GM23338 (cell line): ENCODE measurements around the gene NLRP7. TPM values are rescaled to one million over a fixed set of nuclear protein-coding genes. Genes with fewer than 3 reads are reported as not detected.

Experiments
- ATAC-seq: fragments of 200-7000 bp; cut with Tn5 transposase; 3 replicates; pipeline ENCODE4 v1.9.1; 2020
- DNase-seq: peaks from one replicate; pipeline ENCODE4 v3.0.0-alpha.2; 2015; ENCODE audit warnings: low spot score
- H2AFZ ChIP-seq: fragments of 200-600 bp; sonication (generic); 2 replicates; pipeline ENCODE4 v1.8.0; 2016; ENCODE audit warnings: antibody characterized with exemption, mild to moderate bottlenecking, moderate library complexity
- H3F3A ChIP-seq: fragments of 200-600 bp; sonication (generic); replicated peaks from 2 replicates; pipeline ENCODE4 v1.8.0; 2017; ENCODE audit warnings: antibody characterized with exemption, mixed run types, low read depth
- H3K27ac ChIP-seq: fragments of 200-600 bp; sonication (generic); 2 replicates; pipeline ENCODE4 v1.6.1; 2016; ENCODE audit warnings: low read depth
- H3K27me3 ChIP-seq: fragments of 200-600 bp; sonication (generic); 2 replicates; pipeline ENCODE4 v1.8.0; 2016; ENCODE audit warnings: mild to moderate bottlenecking, mixed run types, moderate library complexity; ENCODE audit not compliant: insufficient read depth
- H3K36me3 ChIP-seq: fragments of 200-600 bp; sonication (generic); 2 replicates; pipeline ENCODE4 v1.8.0; 2016; ENCODE audit warnings: mild to moderate bottlenecking; ENCODE audit not compliant: insufficient read depth
- H3K4me1 ChIP-seq: fragments of 200-600 bp; sonication (generic); 2 replicates; pipeline ENCODE4 v1.8.0; 2016; ENCODE audit warnings: mild to moderate bottlenecking, moderate library complexity; ENCODE audit not compliant: insufficient read depth
- H3K4me2 ChIP-seq: fragments of 200-600 bp; sonication (generic); 2 replicates; pipeline ENCODE4 v1.7.1; 2017; ENCODE audit warnings: mixed run types
- H3K4me3 ChIP-seq: fragments of 200-600 bp; sonication (generic); 2 replicates; pipeline ENCODE4 v1.6.1; 2016; ENCODE audit warnings: mixed run types
- H3K79me2 ChIP-seq: fragments of 200-600 bp; sonication (generic); replicated peaks from 2 replicates; pipeline ENCODE4 v1.8.0; 2017; ENCODE audit warnings: mild to moderate bottlenecking; ENCODE audit not compliant: insufficient read depth
- H3K9me2 ChIP-seq: fragments of 200-600 bp; sonication (generic); 2 replicates; pipeline ENCODE4 v1.8.0; 2017; ENCODE audit not compliant: insufficient read depth
- H4K20me1 ChIP-seq: fragments of 200-600 bp; sonication (generic); replicated peaks from 2 replicates; pipeline ENCODE4 v1.8.0; 2017; ENCODE audit warnings: mild to moderate bottlenecking; ENCODE audit not compliant: insufficient read depth
- H3K27ac Mint-ChIP-seq: 2 replicates; pipeline ENCODE4 v1.8.0; 2020; ENCODE audit warnings: inconsistent platforms, mild to moderate bottlenecking, moderate library complexity, mixed read lengths
- H3K27me3 Mint-ChIP-seq: 3 replicates; pipeline ENCODE4 v1.8.0; 2022; ENCODE audit warnings: low read depth, mild to moderate bottlenecking, moderate library complexity, mixed read lengths, inconsistent platforms; ENCODE audit not compliant: insufficient read depth, poor library complexity
- H3K36me3 Mint-ChIP-seq: 3 replicates; pipeline ENCODE4 v1.8.0; 2021; ENCODE audit warnings: low read depth, mild to moderate bottlenecking, inconsistent platforms, moderate library complexity, mixed read lengths
- H3K4me1 Mint-ChIP-seq: 3 replicates; pipeline ENCODE4 v1.8.0; 2020; ENCODE audit warnings: mild to moderate bottlenecking, inconsistent platforms, mixed read lengths
- H3K4me3 Mint-ChIP-seq: 3 replicates; pipeline ENCODE4 v1.8.0; 2021; ENCODE audit warnings: moderate library complexity, mild to moderate bottlenecking, inconsistent platforms, mixed read lengths
- H3K9me3 Mint-ChIP-seq: 3 replicates; pipeline ENCODE4 v1.8.0; 2020; ENCODE audit warnings: moderate library complexity, mild to moderate bottlenecking, inconsistent platforms, mixed read lengths
- CREB1 ChIP-seq: fragments of 250-450 bp; sonication (Bioruptor Pico); IDR thresholded peaks from 2 replicates; pipeline ENCODE4 v1.5.0; 2020; ENCODE audit warnings: low read depth, mild to moderate bottlenecking, moderate library complexity
- CTCF ChIP-seq, 2 experiments: fragments of 200-600 bp in 1 of 2; sonication (generic) in 1 of 2; conservative IDR thresholded peaks; 2 replicates each; pipeline versions ENCODE4 v1.5.1 to v1.6.1; 2016 to 2017; ENCODE audit warnings: antibody characterized with exemption in 2 of 2, low read depth in 2 of 2, mild to moderate bottlenecking in 2 of 2, moderate library complexity in 1 of 2
- ETS1 ChIP-seq: IDR thresholded peaks from 2 replicates; pipeline ENCODE4 v1.6.1; 2016; ENCODE audit warnings: antibody characterized with exemption
- EZH2 ChIP-seq: fragments of 200-600 bp; sonication (generic); IDR thresholded peaks from one replicate; pipeline ENCODE4 v1.8.0; 2017; ENCODE audit warnings: antibody characterized with exemption, mild to moderate bottlenecking, low read depth; ENCODE audit not compliant: unreplicated experiment
- EZH2phosphoT487 ChIP-seq: fragments of 200-600 bp; sonication (generic); IDR thresholded peaks from one replicate; pipeline ENCODE4 v1.8.1; 2018; ENCODE audit warnings: antibody characterized with exemption; ENCODE audit not compliant: unreplicated experiment
- JUNB ChIP-seq: IDR thresholded peaks from one replicate; pipeline ENCODE4 v1.6.1; 2016; ENCODE audit warnings: antibody characterized with exemption; ENCODE audit not compliant: unreplicated experiment
- NANOG ChIP-seq: IDR thresholded peaks from 2 replicates; pipeline ENCODE4 v1.6.1; 2016; ENCODE audit warnings: antibody characterized with exemption, borderline replicate concordance
- POLR2AphosphoS5 ChIP-seq: IDR thresholded peaks from 2 replicates; pipeline ENCODE4 v1.6.1; 2016; ENCODE audit warnings: antibody characterized with exemption, low read depth
- STAT1 ChIP-seq: IDR thresholded peaks from one replicate; pipeline ENCODE4 v1.6.1; 2016; ENCODE audit warnings: antibody characterized with exemption; ENCODE audit not compliant: unreplicated experiment
- ZNF114 ChIP-seq: fragments of 250-450 bp; sonication (Bioruptor Pico); IDR thresholded peaks from 2 replicates; pipeline ENCODE4 v1.5.0; 2020; ENCODE audit warnings: mild to moderate bottlenecking, moderate library complexity
- ZNF331 ChIP-seq: fragments of 250-450 bp; sonication (Bioruptor Pico); IDR thresholded peaks from 2 replicates; pipeline ENCODE4 v1.5.0; 2020; ENCODE audit warnings: low read depth, mild to moderate bottlenecking, moderate library complexity
- ZNF462 ChIP-seq: fragments of 250-450 bp; sonication (Bioruptor Pico); IDR thresholded peaks from 2 replicates; pipeline ENCODE4 v1.5.0; 2020; ENCODE audit warnings: mild to moderate bottlenecking, moderate library complexity
- polyA plus RNA-seq: library from polyadenylated mRNA; unstranded; fragments of >200 nt; fragmentation: Nextera tagmentation; extraction: Ambion mirVana; gene quantifications from 2 replicates; pipeline ENCODE4 v1.2.1, GENCODE V29; 2016
- total RNA-seq: library from RNA; depleted of rRNA; stranded (reverse); fragments of >200 nt; shearing (Covaris generic); gene quantifications from 2 replicates; pipeline ENCODE4 v1.2.3, GENCODE V29; 2014
- TF ChIP-seq, protein P1 (sequence below): IDR thresholded peaks from one replicate; pipeline ENCODE4 v1.6.1; 2018; ENCODE audit warnings: antibody characterized with exemption; ENCODE audit not compliant: unreplicated experiment

Gene NLRP7
- total and polyA plus RNA-seq, 2 experiments from 2014 or later, result 1.2 to 2.2 TPM

DNA sequence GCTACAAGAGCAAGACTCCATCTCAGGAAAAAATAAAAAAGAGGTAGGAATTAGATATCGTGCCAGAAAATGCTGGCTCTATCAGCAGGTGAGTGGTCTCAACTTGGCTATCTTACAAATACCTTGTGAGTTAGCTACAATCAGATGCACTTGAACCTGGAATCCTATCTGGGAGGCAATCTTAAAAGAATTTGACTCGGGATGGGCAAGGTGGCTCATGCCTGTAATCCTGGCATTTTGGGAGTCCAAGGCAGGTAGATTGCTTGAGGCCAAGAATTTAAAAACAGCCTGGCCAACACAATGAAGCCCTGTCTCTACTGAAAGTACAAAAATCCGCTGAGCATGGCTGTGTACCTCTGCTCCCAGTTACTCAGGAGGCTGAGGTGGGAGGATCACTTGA is 48.2 kb upstream of the NLRP7 start:
- Histone ChIP-seq H3K36me3 (peaks cover 21% of the 10 kb centered on the region; the same call in 1 of the 2 replicates), H3K9me2 (no peaks in the 10 kb centered on the region), H3F3A (no peaks in the 10 kb centered on the region), H3K4me2 (no peak overlapping the region), H3K4me1 (no peaks in the 10 kb centered on the region), H3K27ac (no peak overlapping the region), H4K20me1 (no peaks in the 10 kb centered on the region), H3K4me3 (no peak overlapping the region), H3K27me3 (no peaks in the 10 kb centered on the region), H2AFZ (no peak overlapping the region), H3K79me2 (no peaks in the 10 kb centered on the region)
- H3K36me3 Mint-ChIP-seq, result peaks cover 1% of the 10 kb centered on the region; the same call in 2 of the 3 replicates
- H3K4me3 Mint-ChIP-seq, result no peak overlapping the region
- no peak for ATAC-seq
- H3K4me1 Mint-ChIP-seq, result no peaks in the 10 kb centered on the region
- no peak overlapping the region for H3K27ac Mint-ChIP-seq
- TF ChIP-seq EZH2phosphoT487 (no peak), NANOG (no peak), CTCF (conservative IDR thresholded peaks at IDR 0.05; ENCODE audit: low read depth in 2 of 2) (no peak), ZNF462 (CRISPR knock-in tag) (no peak), STAT1 (no peak), JUNB (no peak), ETS1 (no peak), POLR2AphosphoS5 (no peak), ZNF331 (CRISPR knock-in tag) (no peak), ZNF114 (CRISPR knock-in tag) (no peak), EZH2 (no peak), CREB1 (CRISPR knock-in tag) (no peak)
- TF ChIP-seq, protein P1, sequence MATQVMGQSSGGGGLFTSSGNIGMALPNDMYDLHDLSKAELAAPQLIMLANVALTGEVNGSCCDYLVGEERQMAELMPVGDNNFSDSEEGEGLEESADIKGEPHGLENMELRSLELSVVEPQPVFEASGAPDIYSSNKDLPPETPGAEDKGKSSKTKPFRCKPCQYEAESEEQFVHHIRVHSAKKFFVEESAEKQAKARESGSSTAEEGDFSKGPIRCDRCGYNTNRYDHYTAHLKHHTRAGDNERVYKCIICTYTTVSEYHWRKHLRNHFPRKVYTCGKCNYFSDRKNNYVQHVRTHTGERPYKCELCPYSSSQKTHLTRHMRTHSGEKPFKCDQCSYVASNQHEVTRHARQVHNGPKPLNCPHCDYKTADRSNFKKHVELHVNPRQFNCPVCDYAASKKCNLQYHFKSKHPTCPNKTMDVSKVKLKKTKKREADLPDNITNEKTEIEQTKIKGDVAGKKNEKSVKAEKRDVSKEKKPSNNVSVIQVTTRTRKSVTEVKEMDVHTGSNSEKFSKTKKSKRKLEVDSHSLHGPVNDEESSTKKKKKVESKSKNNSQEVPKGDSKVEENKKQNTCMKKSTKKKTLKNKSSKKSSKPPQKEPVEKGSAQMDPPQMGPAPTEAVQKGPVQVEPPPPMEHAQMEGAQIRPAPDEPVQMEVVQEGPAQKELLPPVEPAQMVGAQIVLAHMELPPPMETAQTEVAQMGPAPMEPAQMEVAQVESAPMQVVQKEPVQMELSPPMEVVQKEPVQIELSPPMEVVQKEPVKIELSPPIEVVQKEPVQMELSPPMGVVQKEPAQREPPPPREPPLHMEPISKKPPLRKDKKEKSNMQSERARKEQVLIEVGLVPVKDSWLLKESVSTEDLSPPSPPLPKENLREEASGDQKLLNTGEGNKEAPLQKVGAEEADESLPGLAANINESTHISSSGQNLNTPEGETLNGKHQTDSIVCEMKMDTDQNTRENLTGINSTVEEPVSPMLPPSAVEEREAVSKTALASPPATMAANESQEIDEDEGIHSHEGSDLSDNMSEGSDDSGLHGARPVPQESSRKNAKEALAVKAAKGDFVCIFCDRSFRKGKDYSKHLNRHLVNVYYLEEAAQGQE, result no peak
- H3K9me3 Mint-ChIP-seq, result peaks cover 52% of the 10 kb centered on the region
- DNase-seq, result no peak
- H3K27me3 Mint-ChIP-seq, result no peaks in the 10 kb centered on the region
